Activated T-helper 17 cell treated with anti-CD3 and anti-CD28 coated beads, Interleukin-2, amount 50 U/mL, for 72 hours (primary cell): ENCODE results near the gene USP30. TPM values are rescaled to one million over a fixed set of nuclear protein-coding genes. Genes with fewer than 3 reads are reported as not detected.
A peak's percentile ranks its signal among the peaks of the same experiment; 100 is the strongest.

Source experiments
- ATAC-seq: fragments of 150-1000 bp; cut with Tn5 transposase; replicated peaks from 2 replicates; pipeline ENCODE4 v1.10.0; 2021; ENCODE audit warnings: mild to moderate bottlenecking, moderate library complexity
- H3K27ac Mint-ChIP-seq: one replicate; pipeline ENCODE4 v1.8.0; 2022; ENCODE audit warnings: mixed read lengths
- H3K27me3 Mint-ChIP-seq: one replicate; pipeline ENCODE4 v1.8.0; 2022; ENCODE audit warnings: mixed read lengths
- H3K36me3 Mint-ChIP-seq: one replicate; pipeline ENCODE4 v1.8.0; 2022; ENCODE audit warnings: low read depth, mild to moderate bottlenecking, mixed read lengths
- H3K4me1 Mint-ChIP-seq: one replicate; pipeline ENCODE4 v1.8.0; 2022; ENCODE audit warnings: mixed read lengths
- H3K4me3 Mint-ChIP-seq: one replicate; pipeline ENCODE4 v1.8.0; 2022; ENCODE audit warnings: mild to moderate bottlenecking, mixed read lengths
- H3K9me3 Mint-ChIP-seq: one replicate; pipeline ENCODE4 v1.8.0; 2022; ENCODE audit warnings: mixed read lengths
- total RNA-seq, 2 donors: library from RNA; stranded (reverse); gene quantifications; one replicate each; pipeline ENCODE4 v1.2.3, GENCODE V29; 2022

The USP30 gene
- total RNA-seq, 2 donors from 2014 or later, result 8.5 to 11.6 TPM

- peak within 1 kb of the TSS; percentile 83 for H3K27ac Mint-ChIP-seq
- no peaks in the 10 kb centered on the region for H3K9me3 Mint-ChIP-seq
- peak; percentile 94 for ATAC-seq
- peak within 1 kb of the TSS; percentile 89 for H3K4me3 Mint-ChIP-seq
- peaks cover 20% of the 10 kb centered on the region for H3K4me1 Mint-ChIP-seq
- peaks cover 44% of the 10 kb centered on the region for H3K36me3 Mint-ChIP-seq
- H3K27me3 Mint-ChIP-seq, result no peaks in the 10 kb centered on the region
Observed at GRCh38 chr12:109097435-109098182, 45.2 kb downstream of the USP30 start, which contains the start of gene UNG. TSS of gene UNG (plus strand) at chr12:109097597. CDS start at chr12:109097680, 83 bp downstream.

DNA sequence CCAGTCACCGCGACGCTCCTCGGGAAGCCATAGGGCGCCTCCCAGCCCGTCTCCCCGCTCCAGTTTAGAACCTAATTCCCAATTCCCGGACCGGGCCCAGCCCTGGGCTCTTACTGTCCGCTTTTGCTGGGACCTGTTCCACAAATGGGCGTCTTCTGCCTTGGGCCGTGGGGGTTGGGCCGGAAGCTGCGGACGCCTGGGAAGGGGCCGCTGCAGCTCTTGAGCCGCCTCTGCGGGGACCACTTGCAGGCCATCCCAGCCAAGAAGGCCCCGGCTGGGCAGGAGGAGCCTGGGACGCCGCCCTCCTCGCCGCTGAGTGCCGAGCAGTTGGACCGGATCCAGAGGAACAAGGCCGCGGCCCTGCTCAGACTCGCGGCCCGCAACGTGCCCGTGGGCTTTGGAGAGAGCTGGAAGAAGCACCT lies 45.8 kb downstream of the USP30 start:
- peak overlapping the region; percentile 89 for H3K4me3 Mint-ChIP-seq
- H3K9me3 Mint-ChIP-seq, result no peaks in the 10 kb centered on the region
- peaks cover 50% of the 10 kb centered on the region for H3K36me3 Mint-ChIP-seq
- H3K4me1 Mint-ChIP-seq, result peaks cover 18% of the 10 kb centered on the region
- no peaks in the 10 kb centered on the region for H3K27me3 Mint-ChIP-seq
- H3K27ac Mint-ChIP-seq, result peak overlapping the region; percentile 83
- peak; percentile 22 for ATAC-seq

DNA sequence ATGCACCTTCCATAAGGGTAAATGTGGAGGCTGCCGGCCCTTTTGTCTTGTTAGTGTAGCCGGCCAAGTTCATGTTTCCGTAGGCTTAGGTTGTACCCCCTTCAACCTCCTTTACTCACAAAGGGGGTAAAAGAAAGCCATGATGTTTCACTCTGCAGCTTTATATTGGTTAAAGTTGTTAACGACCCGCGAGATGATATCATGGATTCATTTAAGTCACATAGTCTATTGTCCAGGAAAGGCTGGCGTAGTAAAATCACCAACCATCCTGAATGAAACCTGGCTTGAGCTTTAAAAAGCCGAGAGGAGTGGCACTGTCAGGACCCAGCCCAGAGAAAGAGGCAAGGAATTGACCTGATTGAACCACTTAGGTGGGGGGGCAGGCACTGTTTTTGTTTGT lies 46.3 kb downstream of the USP30 start:
- Mint-ChIP-seq H3K27ac (peak overlapping the region; percentile 83), H3K9me3 (no peaks in the 10 kb centered on the region), H3K27me3 (no peaks in the 10 kb centered on the region), H3K4me3 (peak overlapping the region; percentile 89), H3K36me3 (peaks cover 55% of the 10 kb centered on the region), H3K4me1 (peaks cover 18% of the 10 kb centered on the region)
- ATAC-seq, result no peak

DNA sequence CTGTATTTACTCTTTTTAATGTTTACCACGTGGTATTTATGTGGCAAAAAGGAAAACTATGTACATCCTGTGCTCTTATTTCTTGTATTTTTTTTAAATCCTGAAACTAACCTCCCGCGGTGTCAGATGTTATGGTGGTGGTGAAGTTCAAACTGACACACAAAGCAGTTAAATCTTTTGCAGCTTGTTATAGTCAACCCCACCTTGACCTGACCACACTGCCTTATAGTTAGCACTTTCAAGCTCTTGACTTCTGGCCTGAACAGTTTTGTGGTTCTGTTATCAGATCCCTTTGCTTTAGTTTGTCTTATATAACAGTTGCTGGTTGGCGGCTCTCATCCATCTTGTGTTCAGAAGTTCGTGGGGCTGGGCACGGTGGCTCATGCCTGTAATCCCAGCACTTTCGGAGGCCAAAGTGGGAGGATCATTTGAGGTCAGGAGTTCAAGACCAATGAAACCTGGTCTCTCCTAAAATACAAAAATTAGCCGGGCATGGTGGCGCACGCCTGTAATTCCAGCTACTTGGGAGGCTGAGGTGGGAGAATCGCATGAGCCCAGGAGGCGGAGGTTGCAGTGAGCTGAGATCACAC lies 47.1 kb downstream of the USP30 start:
- no peak for ATAC-seq
- Mint-ChIP-seq H3K4me3 (peak overlapping the region; percentile 89), H3K9me3 (no peaks in the 10 kb centered on the region), H3K4me1 (peaks cover 18% of the 10 kb centered on the region), H3K36me3 (peaks cover 64% of the 10 kb centered on the region), H3K27me3 (no peaks in the 10 kb centered on the region), H3K27ac (peak overlapping the region; percentile 83)

DNA sequence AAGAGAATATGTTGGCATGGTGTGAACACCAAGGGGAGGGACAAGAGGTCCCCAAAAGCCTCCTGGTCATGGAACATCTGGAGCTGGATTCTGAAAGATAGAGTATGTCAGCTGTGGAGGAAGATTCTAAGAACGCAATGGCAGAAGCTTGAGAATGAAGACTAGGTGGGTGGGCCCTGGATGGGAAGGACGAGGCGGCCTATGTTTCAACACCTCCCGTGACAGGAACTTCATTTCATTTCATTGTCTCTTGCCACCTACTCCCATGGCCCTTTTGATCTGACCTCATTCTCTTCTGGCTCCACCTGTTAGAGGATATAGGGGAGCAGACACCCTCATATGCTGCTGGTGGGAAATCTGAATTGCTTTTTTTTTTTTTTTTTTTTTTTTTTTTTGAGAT lies 48.4 kb downstream of the USP30 start:
- no peaks in the 10 kb centered on the region for H3K27me3 Mint-ChIP-seq
- H3K4me1 Mint-ChIP-seq, result peaks cover 18% of the 10 kb centered on the region
- no peaks in the 10 kb centered on the region for H3K9me3 Mint-ChIP-seq
- no peak overlapping the region for H3K27ac Mint-ChIP-seq
- ATAC-seq, result no peak
- H3K36me3 Mint-ChIP-seq, result peaks cover 76% of the 10 kb centered on the region
- H3K4me3 Mint-ChIP-seq, result peak overlapping the region; percentile 89

DNA sequence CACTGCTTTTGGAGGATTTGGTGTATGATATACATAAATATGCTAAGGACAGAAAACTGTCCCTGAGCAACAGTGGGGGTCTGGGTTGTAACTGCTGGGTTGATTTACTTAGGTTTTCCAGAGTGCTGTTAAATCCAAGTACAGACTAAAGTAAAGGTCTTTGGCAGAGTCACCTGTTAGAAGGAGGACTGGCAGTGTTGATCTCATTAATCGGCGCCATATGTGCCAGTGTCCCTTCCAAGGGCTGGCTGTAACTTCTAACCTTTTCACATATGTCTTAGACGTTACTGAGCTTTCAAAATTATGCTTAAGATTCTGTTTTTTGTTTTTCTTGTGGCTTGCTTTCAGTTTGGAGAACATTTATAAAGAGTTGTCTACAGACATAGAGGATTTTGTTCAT lies 50.1 kb downstream of the USP30 start:
- ATAC-seq, result no peak
- H3K9me3 Mint-ChIP-seq, result no peaks in the 10 kb centered on the region
- peaks cover 18% of the 10 kb centered on the region for H3K4me1 Mint-ChIP-seq
- no peak overlapping the region for H3K27ac Mint-ChIP-seq
- no peaks in the 10 kb centered on the region for H3K27me3 Mint-ChIP-seq
- H3K36me3 Mint-ChIP-seq, result peaks cover 91% of the 10 kb centered on the region
- no peak overlapping the region for H3K4me3 Mint-ChIP-seq

GRCh38 chr12:109105176-109105575 lies 52.8 kb downstream of the USP30 start:
- H3K36me3 Mint-ChIP-seq, result peaks cover 92% of the 10 kb centered on the region

GRCh38 chr12:109109746-109110350 lies 57.5 kb downstream of the USP30 start:
- Mint-ChIP-seq H3K36me3 (peaks cover 58% of the 10 kb centered on the region), H3K27me3 (no peaks in the 10 kb centered on the region), H3K9me3 (no peaks in the 10 kb centered on the region), H3K4me1 (peaks cover 4% of the 10 kb centered on the region), H3K27ac (peak overlapping the region; percentile 8), H3K4me3 (peak overlapping the region; percentile 71)
- no peak for ATAC-seq

More at GRCh38 chr12:109105176-109105575, 52.8 kb downstream of the USP30 start:
- peak overlapping the region; percentile 1 for H3K27ac Mint-ChIP-seq
- no peak for ATAC-seq
- no peaks in the 10 kb centered on the region for H3K9me3 Mint-ChIP-seq
- peaks cover 2% of the 10 kb centered on the region for H3K4me1 Mint-ChIP-seq
- H3K4me3 Mint-ChIP-seq, result no peak overlapping the region
- H3K27me3 Mint-ChIP-seq, result no peaks in the 10 kb centered on the region

DNA sequence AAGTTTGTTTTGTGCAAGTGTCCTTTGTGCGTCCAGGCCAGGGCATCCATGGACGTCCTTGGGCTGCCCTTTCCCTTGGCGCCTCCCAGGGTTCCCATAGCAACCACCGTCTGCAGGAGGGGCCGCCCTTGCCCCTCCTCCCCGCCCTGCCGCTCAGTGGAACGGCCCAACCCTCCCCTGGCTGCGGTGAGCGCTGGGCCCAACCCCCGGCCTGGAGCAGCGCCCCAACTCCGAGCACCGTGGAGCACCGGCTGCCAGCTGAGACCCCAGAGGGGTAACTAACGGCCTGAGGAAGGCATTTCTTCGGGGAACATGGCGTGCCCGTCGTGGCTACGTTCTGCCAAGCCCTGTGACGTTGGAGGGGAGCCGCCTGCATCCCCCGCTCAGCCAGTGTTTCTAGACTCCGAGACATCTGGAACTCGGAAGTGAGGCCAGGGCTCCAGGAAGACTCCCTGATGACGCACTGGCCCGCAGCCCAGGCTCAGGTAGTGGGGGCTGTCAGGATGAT lies 58.7 kb downstream of the USP30 start:
- peaks cover 46% of the 10 kb centered on the region for H3K36me3 Mint-ChIP-seq
- H3K4me1 Mint-ChIP-seq, result peaks cover 15% of the 10 kb centered on the region
- H3K27ac Mint-ChIP-seq, result peak overlapping the region; percentile 38
- H3K27me3 Mint-ChIP-seq, result no peaks in the 10 kb centered on the region
- peak; percentile 94 for ATAC-seq
- H3K9me3 Mint-ChIP-seq, result no peaks in the 10 kb centered on the region
- H3K4me3 Mint-ChIP-seq, result peak overlapping the region; percentile 71

- peaks cover 15% of the 10 kb centered on the region for H3K4me1 Mint-ChIP-seq
- no peak overlapping the region for H3K4me3 Mint-ChIP-seq
- H3K36me3 Mint-ChIP-seq, result peaks cover 30% of the 10 kb centered on the region
- H3K27ac Mint-ChIP-seq, result no peak overlapping the region
- no peaks in the 10 kb centered on the region for H3K9me3 Mint-ChIP-seq
- ATAC-seq, result no peak
- H3K27me3 Mint-ChIP-seq, result no peaks in the 10 kb centered on the region
Observed at GRCh38 chr12:109112720-109113465, 60.5 kb downstream of the USP30 start.

DNA sequence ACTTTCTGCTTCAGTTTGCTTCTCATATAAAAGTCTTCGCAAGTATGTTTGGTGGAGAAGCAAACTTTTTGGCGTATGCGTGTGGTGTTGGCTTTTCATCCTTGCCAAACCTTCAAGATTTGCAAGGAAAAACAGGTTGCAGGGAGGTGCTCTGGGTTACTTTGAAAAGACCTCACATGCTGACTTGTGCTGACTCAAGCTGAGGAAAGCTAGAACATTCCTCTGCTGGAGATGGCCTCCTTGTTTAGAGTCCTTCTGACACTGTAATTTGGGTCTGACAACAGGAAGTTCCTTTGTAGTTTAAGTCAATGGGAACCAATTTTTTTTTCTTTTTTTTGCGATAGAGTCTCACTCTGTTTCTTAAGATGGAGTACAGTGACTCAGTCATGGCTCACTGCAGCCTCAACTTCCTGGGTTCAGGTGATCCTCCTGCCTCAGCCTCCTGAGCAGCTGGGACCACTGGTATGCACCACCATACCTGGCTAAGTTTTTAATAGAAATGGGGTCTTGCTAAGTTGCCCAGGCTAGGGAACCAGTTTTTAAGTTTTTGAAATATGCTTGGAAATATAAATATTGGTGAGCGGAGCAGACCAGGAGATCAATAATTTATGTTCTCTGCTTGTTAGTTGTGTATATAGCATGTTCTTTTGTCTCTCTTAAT lies 61.4 kb downstream of the USP30 start:
- Mint-ChIP-seq H3K9me3 (no peaks in the 10 kb centered on the region), H3K27ac (no peak overlapping the region), H3K4me3 (no peak overlapping the region), H3K4me1 (peaks cover 15% of the 10 kb centered on the region), H3K36me3 (peaks cover 22% of the 10 kb centered on the region), H3K27me3 (no peaks in the 10 kb centered on the region)
- no peak for ATAC-seq

DNA sequence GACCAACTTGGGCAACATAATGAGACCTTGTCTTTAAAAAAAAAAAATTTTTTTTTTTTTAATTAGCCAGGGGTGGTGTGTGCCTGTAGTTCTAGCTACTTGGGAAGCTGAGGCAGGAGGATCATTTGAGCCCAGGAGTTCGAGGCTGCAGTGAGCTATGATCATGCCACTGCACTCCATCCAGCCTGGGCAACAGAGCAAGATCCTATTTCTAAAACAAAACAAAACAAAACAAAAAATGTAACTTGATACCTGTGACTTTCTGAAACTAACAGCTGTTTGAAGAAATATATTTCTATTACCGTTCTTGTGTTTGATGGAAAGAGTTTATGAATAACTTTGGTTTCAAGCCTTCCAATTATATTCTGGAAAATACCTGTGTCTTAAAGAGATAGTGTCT lies 62.3 kb downstream of the USP30 start:
- H3K9me3 Mint-ChIP-seq, result no peaks in the 10 kb centered on the region
- peaks cover 15% of the 10 kb centered on the region for H3K4me1 Mint-ChIP-seq
- no peak for ATAC-seq
- no peaks in the 10 kb centered on the region for H3K27me3 Mint-ChIP-seq
- H3K4me3 Mint-ChIP-seq, result no peak overlapping the region
- peaks cover 14% of the 10 kb centered on the region for H3K36me3 Mint-ChIP-seq
- no peak overlapping the region for H3K27ac Mint-ChIP-seq

GRCh38 chr12:109115404-109115757 lies 63.0 kb downstream of the USP30 start:
- ATAC-seq, result no peak
- peaks cover 6% of the 10 kb centered on the region for H3K36me3 Mint-ChIP-seq
- no peak overlapping the region for H3K4me3 Mint-ChIP-seq
- no peaks in the 10 kb centered on the region for H3K27me3 Mint-ChIP-seq
- H3K27ac Mint-ChIP-seq, result no peak overlapping the region
- H3K9me3 Mint-ChIP-seq, result no peaks in the 10 kb centered on the region
- peaks cover 15% of the 10 kb centered on the region for H3K4me1 Mint-ChIP-seq
